GM23338 (cell line): ENCODE results near the gene ABHD14A.

Experiments
- EZH2 ChIP-seq: fragments of 200-600 bp; sonication (generic); IDR thresholded peaks from one replicate; pipeline ENCODE4 v1.8.0; 2017; ENCODE audit warnings: antibody characterized with exemption, mild to moderate bottlenecking, low read depth; ENCODE audit not compliant: unreplicated experiment
- EZH2phosphoT487 ChIP-seq: fragments of 200-600 bp; sonication (generic); IDR thresholded peaks from one replicate; pipeline ENCODE4 v1.8.1; 2018; ENCODE audit warnings: antibody characterized with exemption; ENCODE audit not compliant: unreplicated experiment
- POLR2AphosphoS5 ChIP-seq: IDR thresholded peaks from 2 replicates; pipeline ENCODE4 v1.6.1; 2016; ENCODE audit warnings: antibody characterized with exemption, low read depth
- TF ChIP-seq, protein P1 (sequence below), 2 experiments: fragments of 200-600 bp in 1 of 2; sonication (generic) in 1 of 2; conservative IDR thresholded peaks; 2 replicates each; pipeline versions ENCODE4 v1.5.1 to v1.6.1; 2016 to 2017; ENCODE audit warnings: antibody characterized with exemption in 2 of 2, low read depth in 2 of 2, mild to moderate bottlenecking in 2 of 2, moderate library complexity in 1 of 2

DNA sequence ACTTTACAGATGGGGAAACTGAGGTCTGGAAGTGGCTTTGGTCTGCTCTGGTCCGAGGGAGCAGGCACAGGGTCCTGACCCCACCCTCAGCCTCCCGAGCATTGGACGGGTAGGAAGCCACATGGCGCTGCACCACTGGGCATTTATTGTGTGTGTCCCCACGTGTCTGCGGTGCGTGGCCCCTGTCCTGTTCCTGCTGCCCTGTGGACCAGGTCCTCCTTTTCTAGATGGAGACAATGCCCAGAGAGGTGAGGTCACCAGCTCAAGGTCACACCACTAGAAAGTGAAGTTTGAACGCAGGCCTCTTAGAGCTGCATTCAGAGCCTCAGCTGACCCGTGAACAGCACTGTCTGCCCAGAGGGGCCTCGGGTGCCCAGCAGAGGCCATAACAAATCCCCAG, 54.7 kb downstream of the ABHD14A start:
- TF ChIP-seq EZH2phosphoT487 (no peak), POLR2AphosphoS5 (no peak), EZH2 (no peak)
- TF ChIP-seq, protein P1, sequence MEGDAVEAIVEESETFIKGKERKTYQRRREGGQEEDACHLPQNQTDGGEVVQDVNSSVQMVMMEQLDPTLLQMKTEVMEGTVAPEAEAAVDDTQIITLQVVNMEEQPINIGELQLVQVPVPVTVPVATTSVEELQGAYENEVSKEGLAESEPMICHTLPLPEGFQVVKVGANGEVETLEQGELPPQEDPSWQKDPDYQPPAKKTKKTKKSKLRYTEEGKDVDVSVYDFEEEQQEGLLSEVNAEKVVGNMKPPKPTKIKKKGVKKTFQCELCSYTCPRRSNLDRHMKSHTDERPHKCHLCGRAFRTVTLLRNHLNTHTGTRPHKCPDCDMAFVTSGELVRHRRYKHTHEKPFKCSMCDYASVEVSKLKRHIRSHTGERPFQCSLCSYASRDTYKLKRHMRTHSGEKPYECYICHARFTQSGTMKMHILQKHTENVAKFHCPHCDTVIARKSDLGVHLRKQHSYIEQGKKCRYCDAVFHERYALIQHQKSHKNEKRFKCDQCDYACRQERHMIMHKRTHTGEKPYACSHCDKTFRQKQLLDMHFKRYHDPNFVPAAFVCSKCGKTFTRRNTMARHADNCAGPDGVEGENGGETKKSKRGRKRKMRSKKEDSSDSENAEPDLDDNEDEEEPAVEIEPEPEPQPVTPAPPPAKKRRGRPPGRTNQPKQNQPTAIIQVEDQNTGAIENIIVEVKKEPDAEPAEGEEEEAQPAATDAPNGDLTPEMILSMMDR (conservative IDR thresholded peaks at IDR 0.05; ENCODE audit: low read depth in 2 of 2) = no peak
